ENCODE results near the gene PLPP3. TPM values are rescaled to one million over a fixed set of nuclear protein-coding genes. Genes with fewer than 3 reads are reported as not detected.

Gene PLPP3
- total RNA-seq, 4 donors from 2014 or later: 76.3 to 315 (median 140) TPM

GRCh38 chr1:56496821-56497772 lies 82.3 kb downstream of the PLPP3 start:
- no peaks in the 10 kb centered on the region for H3K9me3 ChIP-seq
- H3K4me1 ChIP-seq: no peaks in the 10 kb centered on the region
- no peak overlapping the region for H3K27ac ChIP-seq
- no peaks in the 10 kb centered on the region for H3K36me3 ChIP-seq
- TF ChIP-seq, protein P1, sequence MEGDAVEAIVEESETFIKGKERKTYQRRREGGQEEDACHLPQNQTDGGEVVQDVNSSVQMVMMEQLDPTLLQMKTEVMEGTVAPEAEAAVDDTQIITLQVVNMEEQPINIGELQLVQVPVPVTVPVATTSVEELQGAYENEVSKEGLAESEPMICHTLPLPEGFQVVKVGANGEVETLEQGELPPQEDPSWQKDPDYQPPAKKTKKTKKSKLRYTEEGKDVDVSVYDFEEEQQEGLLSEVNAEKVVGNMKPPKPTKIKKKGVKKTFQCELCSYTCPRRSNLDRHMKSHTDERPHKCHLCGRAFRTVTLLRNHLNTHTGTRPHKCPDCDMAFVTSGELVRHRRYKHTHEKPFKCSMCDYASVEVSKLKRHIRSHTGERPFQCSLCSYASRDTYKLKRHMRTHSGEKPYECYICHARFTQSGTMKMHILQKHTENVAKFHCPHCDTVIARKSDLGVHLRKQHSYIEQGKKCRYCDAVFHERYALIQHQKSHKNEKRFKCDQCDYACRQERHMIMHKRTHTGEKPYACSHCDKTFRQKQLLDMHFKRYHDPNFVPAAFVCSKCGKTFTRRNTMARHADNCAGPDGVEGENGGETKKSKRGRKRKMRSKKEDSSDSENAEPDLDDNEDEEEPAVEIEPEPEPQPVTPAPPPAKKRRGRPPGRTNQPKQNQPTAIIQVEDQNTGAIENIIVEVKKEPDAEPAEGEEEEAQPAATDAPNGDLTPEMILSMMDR (IDR thresholded peaks at IDR 0.05): no peak
- TF ChIP-seq POLR2A (IDR thresholded peaks at IDR 0.05): no peak
- H3K4me3 ChIP-seq: no peak overlapping the region
- H3K27me3 ChIP-seq: no peaks in the 10 kb centered on the region
- no peak for DNase-seq
- intact Hi-C loops (cut with DNase I; ENCODE audit: low total_unique reads): no loop called here

DNA sequence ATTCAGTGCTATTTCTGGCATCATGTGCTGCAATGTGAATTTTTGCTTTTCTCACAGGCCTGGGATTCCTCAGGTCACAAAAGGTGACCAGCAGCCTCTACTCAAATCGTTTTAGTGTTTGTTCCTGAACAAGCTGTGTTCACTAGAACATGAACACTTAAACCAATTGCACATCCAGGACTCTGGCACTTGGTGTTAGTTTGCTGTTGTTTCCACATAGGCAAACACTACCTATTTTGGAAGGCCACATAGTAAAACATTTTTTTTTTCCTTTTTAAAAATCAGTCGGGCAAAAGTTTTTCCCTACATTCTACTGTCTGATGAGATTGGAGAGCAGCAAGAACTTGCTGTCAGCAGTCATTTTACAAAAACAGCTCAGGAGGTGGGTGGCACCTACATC lies 83.2 kb downstream of the PLPP3 start:
- Histone ChIP-seq H3K4me3 (no peak overlapping the region), H3K36me3 (no peaks in the 10 kb centered on the region), H3K9me3 (no peaks in the 10 kb centered on the region), H3K4me1 (no peaks in the 10 kb centered on the region), H3K27ac (no peak overlapping the region), H3K27me3 (no peaks in the 10 kb centered on the region)
- TF ChIP-seq POLR2A (IDR thresholded peaks at IDR 0.05): no peak
- TF ChIP-seq, protein P1 (IDR thresholded peaks at IDR 0.05): no peak
- intact Hi-C loops (cut with DNase I; ENCODE audit: low total_unique reads): no loop called here
- DNase-seq: no peak

GRCh38 chr1:56495538-56495937 lies 83.8 kb downstream of the PLPP3 start:
- Histone ChIP-seq H3K4me1 (no peaks in the 10 kb centered on the region), H3K36me3 (no peaks in the 10 kb centered on the region), H3K9me3 (no peaks in the 10 kb centered on the region), H3K4me3 (no peak overlapping the region), H3K27me3 (no peaks in the 10 kb centered on the region), H3K27ac (no peak overlapping the region)
- intact Hi-C loops (cut with DNase I; ENCODE audit: low total_unique reads): no loop called here
- no peak for DNase-seq
- no peak for TF ChIP-seq POLR2A (IDR thresholded peaks at IDR 0.05)

DNA sequence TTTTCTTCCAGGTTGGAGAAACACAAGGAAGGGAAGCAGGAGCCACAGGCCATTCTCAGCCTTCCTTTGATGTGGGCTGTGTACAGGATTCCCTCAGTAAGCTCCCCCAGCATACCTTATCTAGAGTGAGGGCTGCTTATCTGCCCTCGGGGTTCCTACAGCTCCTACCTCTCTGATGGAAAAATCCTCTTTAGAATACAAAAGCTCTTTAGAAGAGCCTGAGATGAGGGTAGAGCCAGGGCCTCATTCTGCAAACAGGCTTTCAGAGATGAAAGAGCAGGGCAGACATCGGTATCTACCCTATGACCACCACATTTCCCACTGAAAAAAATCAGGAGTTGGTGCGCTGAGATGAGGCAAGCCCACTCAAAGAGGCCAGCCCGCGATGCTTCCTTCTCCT lies 85.1 kb downstream of the PLPP3 start:
- Histone ChIP-seq H3K4me3 (no peak overlapping the region), H3K9me3 (no peaks in the 10 kb centered on the region), H3K4me1 (no peaks in the 10 kb centered on the region), H3K36me3 (no peaks in the 10 kb centered on the region), H3K27ac (no peak overlapping the region), H3K27me3 (no peaks in the 10 kb centered on the region)
- DNase-seq: no peak
- intact Hi-C loops (cut with DNase I; ENCODE audit: low total_unique reads): no loop called here
- TF ChIP-seq, protein P1 (IDR thresholded peaks at IDR 0.05): no peak
- no peak for TF ChIP-seq POLR2A (IDR thresholded peaks at IDR 0.05)

DNA sequence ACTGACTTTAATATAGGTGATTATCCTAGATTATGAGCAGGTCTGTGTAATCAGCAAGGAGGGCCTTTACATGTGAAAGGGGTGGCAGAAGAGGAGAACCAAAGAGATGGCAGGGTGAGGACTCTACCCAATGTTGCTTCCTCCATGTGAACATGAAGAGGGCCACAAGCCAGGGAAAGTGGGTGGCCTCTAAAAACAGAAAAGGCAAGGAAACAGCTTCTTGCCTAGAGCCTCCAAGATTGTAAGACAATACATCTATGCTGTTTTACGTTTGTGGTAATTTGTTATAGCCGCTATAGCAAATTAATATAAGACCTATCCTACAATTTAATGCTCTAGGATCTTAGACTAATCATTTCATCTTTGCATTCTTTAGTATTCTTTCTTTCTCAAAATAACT lies 85.5 kb downstream of the PLPP3 start:
- H3K27ac ChIP-seq: no peak overlapping the region
- intact Hi-C loops (cut with DNase I; ENCODE audit: low total_unique reads): no loop called here

More for the DNA sequence above, 85.5 kb downstream of the PLPP3 start:
- Histone ChIP-seq H3K36me3 (no peaks in the 10 kb centered on the region), H3K4me3 (no peak overlapping the region), H3K27me3 (no peaks in the 10 kb centered on the region), H3K4me1 (no peaks in the 10 kb centered on the region), H3K9me3 (no peaks in the 10 kb centered on the region)
- no peak for DNase-seq
- TF ChIP-seq, protein P1 (IDR thresholded peaks at IDR 0.05): no peak
- TF ChIP-seq POLR2A (IDR thresholded peaks at IDR 0.05): no peak

All from uterus (tissue), 4 donors.